GM19099 (cell line): Measurements from ENCODE around the gene CAPNS2.

Experiments used
- POLR2A ChIP-seq: IDR thresholded peaks from 3 replicates; pipeline ENCODE4 v1.6.1; 2011; ENCODE audit warnings: low read depth; ENCODE audit not compliant: insufficient read length; ENCODE audit errors: extremely low read depth

Gene CAPNS2

DNA sequence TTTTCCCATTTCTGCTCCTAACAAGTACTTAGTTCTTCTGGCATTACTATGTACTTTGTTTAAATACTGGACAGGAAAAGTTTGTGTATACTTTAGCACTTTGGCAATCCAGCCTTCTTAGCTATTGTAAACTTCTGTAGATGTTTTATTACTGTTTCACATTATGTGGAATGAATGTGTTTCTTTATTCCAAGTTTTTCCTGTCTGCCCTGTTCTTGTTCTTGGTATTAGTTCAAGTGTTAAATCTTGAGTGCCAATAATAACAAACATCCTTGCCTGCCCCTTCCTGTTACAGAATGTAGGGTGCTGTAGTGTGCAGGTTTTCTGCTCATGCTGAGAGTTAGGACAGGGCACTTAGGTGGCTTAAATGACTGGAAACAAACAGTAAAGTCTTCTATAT lies 7.3 kb upstream of the CAPNS2 start:
- TF ChIP-seq POLR2A = no peak

GRCh38 chr16:55559933-55560516 lies 6.5 kb upstream of the CAPNS2 start:
- TF ChIP-seq POLR2A = no peak

GRCh38 chr16:55561319-55561848 lies 5.1 kb upstream of the CAPNS2 start:
- TF ChIP-seq POLR2A = no peak

GRCh38 chr16:55562936-55563335 lies 3.5 kb upstream of the CAPNS2 start:
- TF ChIP-seq POLR2A = no peak

GRCh38 chr16:55563797-55564196 lies 2.7 kb upstream of the CAPNS2 start:
- no peak for TF ChIP-seq POLR2A

DNA sequence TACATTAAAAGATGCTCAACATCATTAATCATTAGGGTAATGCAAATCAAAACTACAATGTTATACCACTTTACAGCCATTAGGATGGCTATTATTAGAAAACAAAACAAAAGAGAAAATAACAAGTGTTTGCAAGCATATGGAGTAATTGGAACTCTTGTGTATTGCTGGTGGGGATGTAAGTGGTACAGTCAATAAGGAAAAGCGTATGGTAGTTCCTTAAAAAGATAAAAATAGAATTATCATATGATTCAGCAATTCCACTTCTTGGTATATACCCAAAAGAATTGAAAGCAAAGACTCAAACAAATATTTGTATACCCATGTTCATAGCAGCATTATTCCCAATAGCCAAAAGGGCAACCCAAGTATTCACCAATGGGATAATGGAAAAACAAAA lies 1.4 kb upstream of the CAPNS2 start:
- no peak for TF ChIP-seq POLR2A

GRCh38 chr16:55567382-55567781 lies 898 bp downstream of the CAPNS2 start:
- no peak for TF ChIP-seq POLR2A

DNA sequence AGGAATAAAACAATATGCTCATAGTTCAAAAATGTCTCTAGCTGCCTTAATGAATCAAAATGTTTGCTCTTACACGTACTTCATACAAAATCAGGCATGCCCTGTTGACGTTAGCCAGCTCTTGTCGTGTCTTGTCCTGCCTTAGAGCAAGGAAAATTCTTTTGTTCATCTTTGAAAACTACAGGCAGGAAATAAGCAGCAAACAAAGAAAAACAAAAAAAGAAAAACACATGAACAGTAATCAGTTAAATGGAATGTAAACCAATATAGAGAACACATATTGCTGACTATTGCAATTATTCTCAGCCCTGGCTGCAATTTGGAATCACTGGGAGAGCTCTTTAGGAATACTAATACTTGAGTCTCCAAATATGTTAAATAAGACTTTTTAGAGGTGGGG lies 1.7 kb downstream of the CAPNS2 start:
- TF ChIP-seq POLR2A = no peak

DNA sequence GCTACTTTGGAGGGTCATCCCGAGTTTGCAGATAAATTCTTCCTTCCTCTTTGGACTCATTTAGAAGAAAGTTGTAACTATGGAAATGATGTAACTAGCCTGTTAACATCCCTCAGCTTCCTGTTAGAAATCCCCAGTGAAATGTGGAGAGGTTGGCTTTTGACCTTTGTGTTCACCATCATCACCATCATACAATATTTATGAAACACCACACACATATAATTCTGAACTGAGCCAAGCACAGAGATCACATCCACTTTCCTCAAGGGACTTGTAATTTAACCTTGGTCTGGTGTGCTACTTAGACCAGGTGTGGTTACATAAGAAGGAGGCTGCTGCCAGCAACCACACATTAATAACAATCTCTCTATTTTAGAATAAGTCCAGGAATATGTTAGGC lies 2.5 kb downstream of the CAPNS2 start:
- no peak for TF ChIP-seq POLR2A

- TF ChIP-seq POLR2A = no peak
These were observed 3.7 kb downstream of the CAPNS2 start for GRCh38 chr16:55570159-55570558.

GRCh38 chr16:55571191-55571897 lies 4.9 kb downstream of the CAPNS2 start:
- TF ChIP-seq POLR2A = no peak

GRCh38 chr16:55572439-55572838 lies 6.0 kb downstream of the CAPNS2 start:
- no peak for TF ChIP-seq POLR2A

GRCh38 chr16:55574811-55575210 lies 8.3 kb downstream of the CAPNS2 start:
- no peak for TF ChIP-seq POLR2A

DNA sequence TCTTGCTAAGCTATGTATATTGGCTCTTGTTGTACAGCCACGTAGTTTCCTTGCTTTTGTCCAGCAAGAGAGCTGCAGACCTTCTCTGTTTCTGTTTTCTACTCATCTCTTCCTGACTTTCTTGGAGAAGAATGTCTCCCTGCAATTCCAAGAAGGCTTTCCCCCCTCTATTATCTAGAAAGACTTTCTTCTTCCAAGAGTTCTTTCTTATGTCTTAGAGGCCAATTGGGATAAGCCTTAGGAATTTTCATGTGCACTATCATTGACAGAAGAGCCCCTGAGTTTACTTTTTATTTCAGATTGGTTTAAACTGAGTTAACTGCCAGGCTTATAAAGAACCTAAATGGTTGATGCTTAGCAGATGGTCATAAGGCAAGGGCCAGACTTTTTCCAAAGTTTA lies 9.0 kb downstream of the CAPNS2 start:
- no peak for TF ChIP-seq POLR2A

DNA sequence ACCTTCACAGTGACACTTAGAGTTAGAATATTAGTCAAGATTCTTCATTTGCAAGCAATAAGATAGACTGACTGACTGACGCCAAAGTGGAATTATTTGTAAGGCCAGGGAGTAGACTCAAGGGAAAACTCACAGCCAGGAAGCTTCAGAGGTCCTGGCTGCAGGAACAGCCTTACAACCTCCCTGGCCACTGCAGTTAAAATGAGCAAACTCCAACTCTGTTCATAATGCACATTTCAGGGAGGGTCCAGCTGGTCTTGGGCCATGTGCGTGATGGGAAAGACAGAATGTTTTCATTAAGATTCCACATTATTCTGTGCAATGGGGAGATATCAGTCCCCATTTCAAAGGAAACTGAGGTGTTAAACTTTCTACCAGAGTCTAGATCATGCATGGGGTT lies 9.9 kb downstream of the CAPNS2 start:
- TF ChIP-seq POLR2A = no peak

GRCh38 chr16:55577887-55578286 lies 11.4 kb downstream of the CAPNS2 start:
- no peak for TF ChIP-seq POLR2A
